ENCODE measurements around the gene PLPP1. TPM values are rescaled to one million over a fixed set of nuclear protein-coding genes. Genes with fewer than 3 reads are reported as not detected.

PLPP1 gene
- total and polyA plus RNA-seq, 2 of the 8 experiments (the other 6 are each of a cell fraction or from before 2014, with no cell fraction given): 43.7 to 91.3 TPM

DNA sequence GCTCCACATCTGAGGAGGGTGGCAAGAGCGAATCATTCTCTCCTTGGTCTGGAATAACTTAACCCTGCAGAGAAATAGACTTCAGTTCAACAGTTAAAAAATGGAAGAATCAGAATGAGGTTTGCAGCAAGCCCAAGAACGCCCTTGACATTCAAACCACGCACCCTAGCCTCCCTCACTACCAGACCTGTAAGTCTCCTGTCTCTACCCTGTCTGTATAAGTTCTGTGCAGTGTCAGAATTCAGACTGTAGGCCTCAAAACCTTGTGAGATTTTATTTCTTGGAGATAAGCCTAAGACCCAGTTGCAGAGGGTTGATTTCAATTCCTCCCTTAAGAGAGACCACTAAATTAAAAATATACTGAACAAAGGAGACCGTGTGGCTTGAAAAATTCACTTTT is 35.8 kb upstream of the PLPP1 start:
- Histone ChIP-seq H3K4ac (replicated peaks; ENCODE audit: insufficient read length, low read depth, low read length) (peak overlapping the region; percentile 89), H3K23ac (ENCODE audit: insufficient read length) (no peak overlapping the region), H4K91ac (replicated peaks; ENCODE audit: insufficient read length, low read length) (peak overlapping the region; percentile 99), H3K27me3 (replicated peaks in 1 of 4; ENCODE audit: control insufficient read depth in 3 of 4, extremely low read depth in 1 of 4, insufficient read depth in 3 of 4, low read length in 3 of 4) (no peaks in the 10 kb centered on the region), H2BK15ac (ENCODE audit: low read length) (no peak overlapping the region), H3K9ac (replicated peaks in 1 of 4; ENCODE audit: extremely low read depth in 1 of 4, low read depth in 3 of 4, low read length in 3 of 4) (peak overlapping the region in 3 of 4 experiments; percentile 39 to 60 (median 42); a peak in 3 of 7 replicates), H3K56ac (replicated peaks; ENCODE audit: insufficient read length, low read depth, low read length) (peak overlapping the region; percentile 22), H2BK5ac (ENCODE audit: low read depth, low read length) (peak overlapping the region; percentile 90), H4K5ac (ENCODE audit: insufficient read length, low read depth, low read length) (peak overlapping the region; percentile 100), H3K36me3 (ENCODE audit: control insufficient read depth in 2 of 4, insufficient read depth in 4 of 4, low read length in 3 of 4) (no peaks in the 10 kb centered on the region), H3K27ac (ENCODE audit: low read depth, low read length) (peak overlapping the region; percentile 60), H3K4me1 (replicated peaks in 1 of 4; ENCODE audit: control insufficient read depth in 3 of 4, insufficient read depth in 4 of 4, low read length in 3 of 4) (peaks cover 5 to 32% (median 17%) of the 10 kb centered on the region in 4 experiments; a peak in 5 of 7 replicates), H3K79me1 (ENCODE audit: low read depth, low read length) (no peaks in the 10 kb centered on the region), H2BK120ac (replicated peaks; ENCODE audit: low read depth, low read length) (peak overlapping the region; percentile 99), H2AFZ (ENCODE audit: low read length) (no peak overlapping the region), H2AK5ac (ENCODE audit: low read depth, low read length) (peak overlapping the region; percentile 84; the same call in 1 of the 2 replicates), H3K4me3 (ENCODE audit: extremely low read depth in 1 of 4, insufficient read depth in 2 of 4, low read depth in 3 of 4, low read length in 4 of 4) (no peak overlapping the region; a peak in 1 of 8 replicates), H3K23me2 (ENCODE audit: low read depth, low read length) (no peaks in the 10 kb centered on the region), H3K79me2 (ENCODE audit: control insufficient read depth in 1 of 2, insufficient read depth in 2 of 2, low read length in 2 of 2) (no peaks in the 10 kb centered on the region), H3K9me3 (ENCODE audit: insufficient read depth in 2 of 2, low read depth in 1 of 2, low read length in 1 of 2) (no peaks in the 10 kb centered on the region), H4K8ac (ENCODE audit: extremely low read depth, insufficient read depth, low read length) (no peak overlapping the region; the same call in 1 of the 2 replicates), H2BK20ac (ENCODE audit: low read length) (peak overlapping the region; percentile 100), H3K14ac (ENCODE audit: insufficient read length) (no peak overlapping the region), H3K18ac (ENCODE audit: extremely low read depth, low read length) (peak overlapping the region; percentile 99), H3K4me2 (ENCODE audit: insufficient read depth in 1 of 2, low read depth in 2 of 2, low read length in 2 of 2) (peak overlapping the region in 1 of 2 experiments; percentile 38; a peak in 1 of 4 replicates), H2BK12ac (ENCODE audit: low read depth, low read length) (peak overlapping the region; percentile 97), H4K20me1 (replicated peaks in 1 of 2; ENCODE audit: control insufficient read depth in 1 of 2, insufficient read depth in 2 of 2, low read length in 2 of 2) (no peaks in the 10 kb centered on the region)
- ChIA-PET CTCF (ENCODE audit: partially characterized antibody) (interaction anchor here (0.7 kb wide), 1 partner anchor 9 kb away, joined by 3 read pairs; no protein-coding TSS in a partner anchor), POLR2A (ENCODE audit: partially characterized antibody) (no interaction called here)
- WGBS, 2 experiments (ENCODE audit: extremely low coverage in 1 of 2, insufficient coverage in 1 of 2, insufficient read length in 1 of 2, insufficient replicate concordance in 2 of 2, low coverage in 1 of 2, low lambda C conversion rate in 2 of 2, missing lambda C conversion rate in 1 of 2): 77% methylated on average over 4 of the region's 4 CpGs; no CpG with 5 or more reads in 1 of the 2 experiments
- DNase-seq (ENCODE audit: low read depth in 1 of 2, low spot score in 2 of 2): peak in 1 of 2 experiments; percentile 41
- no peak for FAIRE-seq
- TF ChIP-seq RBBP5 (IDR thresholded peaks at IDR 0.05; ENCODE audit: borderline replicate concordance, low read depth, low read length): no peak
- no peak for TF ChIP-seq KDM4A (IDR thresholded peaks at IDR 0.05; ENCODE audit: low read depth, low read length, severe bottlenecking)
- TF ChIP-seq TAF1 (IDR thresholded peaks at IDR 0.05; ENCODE audit: low read depth, low read length): no peak
- no peak for TF ChIP-seq EGR1 (IDR thresholded peaks at IDR 0.05; ENCODE audit: borderline replicate concordance, low read depth, low read length)
- TF ChIP-seq HDAC2 (IDR thresholded peaks at IDR 0.05; ENCODE audit: borderline replicate concordance in 1 of 2, low read depth in 2 of 2, low read length in 2 of 2): no peak
- TF ChIP-seq SP4 (IDR thresholded peaks at IDR 0.05; ENCODE audit: low read length): no peak
- no peak for TF ChIP-seq EZH2 (IDR thresholded peaks at IDR 0.05; ENCODE audit: low read depth, low read length, severe bottlenecking)
- no peak for TF ChIP-seq BRCA1 (IDR thresholded peaks at IDR 0.05; ENCODE audit: low read depth, low read length)

All from H1 (cell line).